Measurements from ENCODE around the gene TSPEAR. TPM values are rescaled to one million over a fixed set of nuclear protein-coding genes. Genes with fewer than 3 reads are reported as not detected.
"Not testable (repeated sequence)": the region's sequence is repeated elsewhere in the genome, so short reads cannot be mapped to it uniquely, and the experiment has no call there.

TSPEAR gene
- polyA plus RNA-seq, 2 donors = 0.01 to 0.04 TPM

GRCh38 chr21:44615466-44615865 is 95.9 kb downstream of the TSPEAR start:
- no peaks in the 10 kb centered on the region for H3K4me1 ChIP-seq (ENCODE audit: control insufficient read depth in 2 of 2, insufficient read depth in 2 of 2, low read length in 1 of 2)
- H3K9me3 ChIP-seq (ENCODE audit: control insufficient read depth in 2 of 2, insufficient read depth in 1 of 2, low read depth in 1 of 2, low read length in 1 of 2) = peaks cover under 1 to 8% of the 10 kb centered on the region in 2 donors
- no peaks in the 10 kb centered on the region for H3K27me3 ChIP-seq (ENCODE audit: control insufficient read depth in 1 of 2, insufficient read depth in 2 of 2, low read length in 2 of 2)
- H3K4me3 ChIP-seq (ENCODE audit: low read depth in 1 of 2, low read length in 2 of 2) = no peak overlapping the region
- no peak overlapping the region for H3K27ac ChIP-seq (ENCODE audit: low read depth in 2 of 2, low read length in 1 of 2)
- 74 to 77% methylated on average over 8 of the region's 8 CpGs for WGBS, 2 donors
- no peaks in the 10 kb centered on the region for H3K36me3 ChIP-seq (ENCODE audit: control insufficient read depth in 2 of 2, insufficient read depth in 2 of 2, low read length in 1 of 2)

GRCh38 chr21:44614961-44615391 is 96.4 kb downstream of the TSPEAR start:
- WGBS, 2 donors = 81 to 83% methylated on average over 28 of the region's 28 CpGs
- peaks cover 2 to 9% of the 10 kb centered on the region in 2 donors for H3K9me3 ChIP-seq (ENCODE audit: control insufficient read depth in 2 of 2, insufficient read depth in 1 of 2, low read depth in 1 of 2, low read length in 1 of 2)
- no peaks in the 10 kb centered on the region for H3K36me3 ChIP-seq (ENCODE audit: control insufficient read depth in 2 of 2, insufficient read depth in 2 of 2, low read length in 1 of 2)
- H3K27me3 ChIP-seq (ENCODE audit: control insufficient read depth in 1 of 2, insufficient read depth in 2 of 2, low read length in 2 of 2) = no peaks in the 10 kb centered on the region
- H3K4me1 ChIP-seq (ENCODE audit: control insufficient read depth in 2 of 2, insufficient read depth in 2 of 2, low read length in 1 of 2) = no peaks in the 10 kb centered on the region
- H3K4me3 ChIP-seq (ENCODE audit: low read depth in 1 of 2, low read length in 2 of 2) = no peak overlapping the region
- H3K27ac ChIP-seq (ENCODE audit: low read depth in 2 of 2, low read length in 1 of 2) = no peak overlapping the region

GRCh38 chr21:44614161-44614631 is 97.2 kb downstream of the TSPEAR start:
- Histone ChIP-seq H3K4me1 (ENCODE audit: control insufficient read depth in 2 of 2, insufficient read depth in 2 of 2, low read length in 1 of 2) (no peaks in the 10 kb centered on the region), H3K4me3 (ENCODE audit: low read depth in 1 of 2, low read length in 2 of 2) (no peak overlapping the region), H3K27me3 (ENCODE audit: control insufficient read depth in 1 of 2, insufficient read depth in 2 of 2, low read length in 2 of 2) (no peaks in the 10 kb centered on the region), H3K36me3 (ENCODE audit: control insufficient read depth in 2 of 2, insufficient read depth in 2 of 2, low read length in 1 of 2) (no peaks in the 10 kb centered on the region), H3K9me3 (ENCODE audit: control insufficient read depth in 2 of 2, insufficient read depth in 1 of 2, low read depth in 1 of 2, low read length in 1 of 2) (peaks cover 2 to 9% of the 10 kb centered on the region in 2 donors), H3K27ac (ENCODE audit: low read depth in 2 of 2, low read length in 1 of 2) (no peak overlapping the region)
- 81 to 83% methylated on average over 20 of the region's 20 CpGs for WGBS, 2 donors

GRCh38 chr21:44613386-44614155 is 97.8 kb downstream of the TSPEAR start:
- WGBS, 2 donors = 85 to 90% methylated on average over 23 to 26 of the region's 26 CpGs
- Histone ChIP-seq H3K27ac (ENCODE audit: low read depth in 2 of 2, low read length in 1 of 2) (no peak overlapping the region), H3K27me3 (ENCODE audit: control insufficient read depth in 1 of 2, insufficient read depth in 2 of 2, low read length in 2 of 2) (no peaks in the 10 kb centered on the region), H3K9me3 (ENCODE audit: control insufficient read depth in 2 of 2, insufficient read depth in 1 of 2, low read depth in 1 of 2, low read length in 1 of 2) (peaks cover 2 to 9% of the 10 kb centered on the region in 2 donors), H3K4me3 (ENCODE audit: low read depth in 1 of 2, low read length in 2 of 2) (no peak overlapping the region), H3K4me1 (ENCODE audit: control insufficient read depth in 2 of 2, insufficient read depth in 2 of 2, low read length in 1 of 2) (no peaks in the 10 kb centered on the region), H3K36me3 (ENCODE audit: control insufficient read depth in 2 of 2, insufficient read depth in 2 of 2, low read length in 1 of 2) (no peaks in the 10 kb centered on the region)

GRCh38 chr21:44612669-44613229 is 98.6 kb downstream of the TSPEAR start:
- WGBS, 2 donors = 84 to 86% methylated on average over 11 to 13 of the region's 13 CpGs
- Histone ChIP-seq H3K9me3 (ENCODE audit: control insufficient read depth in 2 of 2, insufficient read depth in 1 of 2, low read depth in 1 of 2, low read length in 1 of 2) (peaks cover 2 to 9% of the 10 kb centered on the region in 2 donors), H3K27ac (ENCODE audit: low read depth in 2 of 2, low read length in 1 of 2) (no peak overlapping the region), H3K4me1 (ENCODE audit: control insufficient read depth in 2 of 2, insufficient read depth in 2 of 2, low read length in 1 of 2) (no peaks in the 10 kb centered on the region), H3K4me3 (ENCODE audit: low read depth in 1 of 2, low read length in 2 of 2) (no peak overlapping the region), H3K36me3 (ENCODE audit: control insufficient read depth in 2 of 2, insufficient read depth in 2 of 2, low read length in 1 of 2) (no peaks in the 10 kb centered on the region), H3K27me3 (ENCODE audit: control insufficient read depth in 1 of 2, insufficient read depth in 2 of 2, low read length in 2 of 2) (no peaks in the 10 kb centered on the region)

GRCh38 chr21:44612029-44612486 is 99.3 kb downstream of the TSPEAR start, which contains the start of gene KRTAP10-8:
KRTAP10-8 (plus strand) TSS chr21:44612079; CDS start chr21:44612101, 22 bp downstream.
- Histone ChIP-seq H3K4me3 (ENCODE audit: low read depth in 1 of 2, low read length in 2 of 2) (no peak within 1 kb of the TSS), H3K36me3 (ENCODE audit: control insufficient read depth in 2 of 2, insufficient read depth in 2 of 2, low read length in 1 of 2) (no peaks in the 10 kb centered on the region), H3K27ac (ENCODE audit: low read depth in 2 of 2, low read length in 1 of 2) (no peak within 1 kb of the TSS), H3K9me3 (ENCODE audit: control insufficient read depth in 2 of 2, insufficient read depth in 1 of 2, low read depth in 1 of 2, low read length in 1 of 2) (peaks cover 2 to 9% of the 10 kb centered on the region in 2 donors), H3K4me1 (ENCODE audit: control insufficient read depth in 2 of 2, insufficient read depth in 2 of 2, low read length in 1 of 2) (no peaks in the 10 kb centered on the region), H3K27me3 (ENCODE audit: control insufficient read depth in 1 of 2, insufficient read depth in 2 of 2, low read length in 2 of 2) (no peaks in the 10 kb centered on the region)
- 82 to 88% methylated on average over 8 of the region's 8 CpGs for WGBS, 2 donors

- H3K27me3 ChIP-seq (ENCODE audit: control insufficient read depth in 1 of 2, insufficient read depth in 2 of 2, low read length in 2 of 2) = no peaks in the 10 kb centered on the region
- no peak overlapping the region for H3K4me3 ChIP-seq (ENCODE audit: low read depth in 1 of 2, low read length in 2 of 2)
- WGBS, 2 donors = 77 to 80% methylated on average over 4 of the region's 4 CpGs
- peaks cover 2 to 9% of the 10 kb centered on the region in 2 donors for H3K9me3 ChIP-seq (ENCODE audit: control insufficient read depth in 2 of 2, insufficient read depth in 1 of 2, low read depth in 1 of 2, low read length in 1 of 2)
- H3K36me3 ChIP-seq (ENCODE audit: control insufficient read depth in 2 of 2, insufficient read depth in 2 of 2, low read length in 1 of 2) = no peaks in the 10 kb centered on the region
- H3K27ac ChIP-seq (ENCODE audit: low read depth in 2 of 2, low read length in 1 of 2) = no peak overlapping the region
- H3K4me1 ChIP-seq (ENCODE audit: control insufficient read depth in 2 of 2, insufficient read depth in 2 of 2, low read length in 1 of 2) = no peaks in the 10 kb centered on the region
Observed at GRCh38 chr21:44611551-44611950, 99.8 kb downstream of the TSPEAR start.

GRCh38 chr21:44610157-44610843 is 101.1 kb downstream of the TSPEAR start:
- not testable (repeated sequence) for H3K27ac ChIP-seq (ENCODE audit: low read depth in 2 of 2, low read length in 1 of 2); H3K9me3 ChIP-seq (ENCODE audit: control insufficient read depth in 2 of 2, insufficient read depth in 1 of 2, low read depth in 1 of 2, low read length in 1 of 2); H3K36me3 ChIP-seq (ENCODE audit: control insufficient read depth in 2 of 2, insufficient read depth in 2 of 2, low read length in 1 of 2); H3K4me3 ChIP-seq (ENCODE audit: low read depth in 1 of 2, low read length in 2 of 2); H3K27me3 ChIP-seq (ENCODE audit: control insufficient read depth in 1 of 2, insufficient read depth in 2 of 2, low read length in 2 of 2); H3K4me1 ChIP-seq (ENCODE audit: control insufficient read depth in 2 of 2, insufficient read depth in 2 of 2, low read length in 1 of 2)
- 86 to 95% methylated on average over 7 of the region's 7 CpGs for WGBS, 2 donors

- Histone ChIP-seq H3K9me3 (ENCODE audit: control insufficient read depth in 2 of 2, insufficient read depth in 1 of 2, low read depth in 1 of 2, low read length in 1 of 2) (peaks cover 2 to 9% of the 10 kb centered on the region in 2 donors), H3K4me3 (ENCODE audit: low read depth in 1 of 2, low read length in 2 of 2) (no peak overlapping the region), H3K4me1 (ENCODE audit: control insufficient read depth in 2 of 2, insufficient read depth in 2 of 2, low read length in 1 of 2) (no peaks in the 10 kb centered on the region), H3K36me3 (ENCODE audit: control insufficient read depth in 2 of 2, insufficient read depth in 2 of 2, low read length in 1 of 2) (no peaks in the 10 kb centered on the region), H3K27me3 (ENCODE audit: control insufficient read depth in 1 of 2, insufficient read depth in 2 of 2, low read length in 2 of 2) (no peaks in the 10 kb centered on the region), H3K27ac (ENCODE audit: low read depth in 2 of 2, low read length in 1 of 2) (no peak overlapping the region)
Observed at GRCh38 chr21:44609193-44609592, 102.2 kb downstream of the TSPEAR start.
